GM19452 (cell line): ENCODE measurements around the gene ERCC6L.
"Not testable (repeated sequence)": the region's sequence is repeated elsewhere in the genome, so short reads cannot be mapped to it uniquely, and the experiment has no call there.

ENCODE experiments used
- ATAC-seq: cut with Tn5 transposase; IDR thresholded peaks from one replicate; pipeline ENCODE4 v1.9.1; 2021; ENCODE audit not compliant: unreplicated experiment

ERCC6L gene

GRCh38 chrX:72176981-72177380 is 61.8 kb downstream of the ERCC6L start:
- no peak for ATAC-seq

- ATAC-seq, result not testable (repeated sequence)
Observed at GRCh38 chrX:72176289-72176688, 62.5 kb downstream of the ERCC6L start.

- ATAC-seq, result no peak
Observed at GRCh38 chrX:72169008-72169728, 69.7 kb downstream of the ERCC6L start.

GRCh38 chrX:72165551-72165950 is 73.3 kb downstream of the ERCC6L start:
- no peak for ATAC-seq

- ATAC-seq, result no peak
Observed at GRCh38 chrX:72159769-72160168, 79.1 kb downstream of the ERCC6L start.

GRCh38 chrX:72158773-72159172 is 80.1 kb downstream of the ERCC6L start:
- ATAC-seq, result no peak
